ENCODE data around the gene KIAA0586.

Gene KIAA0586

DNA sequence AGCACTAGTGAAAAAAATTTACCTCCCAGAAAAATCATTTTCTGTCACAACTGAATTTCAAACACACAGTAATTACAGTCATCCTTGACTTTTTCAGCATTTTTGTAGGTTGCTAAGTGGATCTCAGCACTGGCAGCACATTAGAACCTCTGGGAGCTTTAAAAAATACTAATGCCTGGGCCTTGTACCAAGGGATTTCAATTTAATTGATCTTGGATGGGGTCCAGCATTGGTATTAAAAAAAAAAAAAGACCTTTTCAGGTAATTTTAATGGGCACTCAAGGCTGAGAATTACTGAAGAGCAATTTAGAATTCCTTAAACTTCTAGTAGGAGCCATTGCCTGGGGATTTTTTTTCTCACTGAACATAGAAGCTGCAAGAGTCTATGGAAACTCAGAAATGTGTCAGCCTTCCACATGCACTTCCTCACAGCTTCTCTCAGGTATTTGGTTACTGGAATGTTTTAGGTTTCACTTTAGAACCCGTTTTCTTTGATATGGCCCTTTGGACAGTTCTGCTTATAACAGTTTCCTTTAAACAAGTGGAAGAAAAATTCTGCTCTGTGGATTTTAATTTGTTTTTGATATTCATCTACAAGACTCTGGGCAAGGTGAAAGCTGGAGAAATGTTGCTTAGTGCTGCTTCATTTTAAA is 121.7 kb downstream of the KIAA0586 start:
- DNase-seq (ENCODE audit: low read depth) = no peak
- H3K27me3 ChIP-seq (replicated peaks; ENCODE audit: control insufficient read depth, insufficient read depth, low read length) = no peaks in the 10 kb centered on the region
- H3K9ac ChIP-seq (ENCODE audit: low read length) = no peak overlapping the region
- H3K4me1 ChIP-seq (ENCODE audit: control insufficient read depth, insufficient read depth, low read length) = no peaks in the 10 kb centered on the region
- no peaks in the 10 kb centered on the region for H3K9me3 ChIP-seq (ENCODE audit: control insufficient read depth, low read length)
- no peak overlapping the region for H3K4me3 ChIP-seq (ENCODE audit: low read length)
- no peaks in the 10 kb centered on the region for H3K36me3 ChIP-seq (ENCODE audit: control insufficient read depth, insufficient read depth, low read length, severe bottlenecking)

DNA sequence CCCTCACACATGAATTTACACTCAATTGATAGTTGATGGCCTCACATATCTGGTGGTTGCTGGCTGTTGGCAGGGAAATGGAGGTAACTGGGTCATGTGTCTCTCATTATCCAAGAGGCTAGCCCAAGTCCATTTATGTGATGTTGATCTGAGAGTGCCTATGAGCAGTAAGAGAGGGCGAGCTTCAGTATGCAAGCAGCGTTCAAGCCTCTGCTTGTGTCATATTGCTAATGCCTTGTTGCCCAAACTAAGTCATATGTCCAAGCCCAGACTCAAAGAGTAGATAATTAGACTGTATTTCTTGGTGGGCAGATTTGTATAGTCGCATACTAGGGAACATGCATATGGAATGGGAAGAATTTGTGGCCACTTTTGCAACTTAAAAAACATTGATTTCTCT is 126.4 kb downstream of the KIAA0586 start:
- no peaks in the 10 kb centered on the region for H3K4me1 ChIP-seq (ENCODE audit: control insufficient read depth, insufficient read depth, low read length)
- no peaks in the 10 kb centered on the region for H3K27me3 ChIP-seq (replicated peaks; ENCODE audit: control insufficient read depth, insufficient read depth, low read length)
- H3K9ac ChIP-seq (ENCODE audit: low read length) = no peak overlapping the region
- H3K9me3 ChIP-seq (ENCODE audit: control insufficient read depth, low read length) = no peaks in the 10 kb centered on the region
- H3K4me3 ChIP-seq (ENCODE audit: low read length) = no peak overlapping the region
- no peak for DNase-seq (ENCODE audit: low read depth)
- no peaks in the 10 kb centered on the region for H3K36me3 ChIP-seq (ENCODE audit: control insufficient read depth, insufficient read depth, low read length, severe bottlenecking)

DNA sequence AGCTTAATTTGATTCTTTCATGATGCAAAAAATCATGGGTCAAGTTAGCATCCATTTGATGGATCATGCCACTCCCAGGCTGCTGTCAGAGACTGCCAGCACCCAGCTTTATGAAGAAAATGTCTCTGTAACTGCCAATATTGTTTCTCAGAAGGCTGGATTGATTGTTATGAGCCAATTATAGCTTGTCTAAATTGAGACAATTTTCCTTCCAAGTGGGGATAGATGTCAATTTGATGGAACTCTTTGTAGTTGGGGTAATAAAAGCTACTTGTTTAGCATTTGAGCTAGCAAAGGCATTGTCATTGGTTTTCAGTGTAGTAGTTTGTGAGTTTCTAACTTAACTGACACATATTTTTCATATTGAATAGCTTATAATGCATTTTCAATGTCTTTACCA is 128.1 kb downstream of the KIAA0586 start:
- no peak for DNase-seq (ENCODE audit: low read depth)
- H3K9ac ChIP-seq (ENCODE audit: low read length) = no peak overlapping the region
- no peaks in the 10 kb centered on the region for H3K4me1 ChIP-seq (ENCODE audit: control insufficient read depth, insufficient read depth, low read length)
- H3K27me3 ChIP-seq (replicated peaks; ENCODE audit: control insufficient read depth, insufficient read depth, low read length) = no peaks in the 10 kb centered on the region
- H3K4me3 ChIP-seq (ENCODE audit: low read length) = no peak overlapping the region
- no peaks in the 10 kb centered on the region for H3K9me3 ChIP-seq (ENCODE audit: control insufficient read depth, low read length)
- no peaks in the 10 kb centered on the region for H3K36me3 ChIP-seq (ENCODE audit: control insufficient read depth, insufficient read depth, low read length, severe bottlenecking)

DNA sequence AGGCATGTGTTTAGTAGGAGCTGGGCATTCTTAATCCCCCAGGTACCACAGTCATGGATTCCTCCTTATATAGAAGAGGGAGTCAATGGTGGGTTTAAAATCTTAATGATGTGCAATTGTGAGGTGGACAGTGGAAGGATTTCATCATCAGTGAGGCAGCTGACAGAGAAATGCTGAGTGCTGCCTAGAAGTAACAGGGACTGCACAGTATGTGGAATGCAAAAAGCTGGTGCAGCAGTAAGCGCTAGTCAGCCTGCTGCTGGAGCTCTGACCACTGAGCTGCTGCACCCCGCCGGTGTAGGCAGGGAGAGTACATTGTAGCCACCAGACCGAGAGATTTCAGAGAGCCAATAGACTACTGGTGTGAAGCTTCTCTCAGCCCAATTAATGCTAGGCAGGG is 129.7 kb downstream of the KIAA0586 start:
- Histone ChIP-seq H3K4me3 (ENCODE audit: low read length) (no peak overlapping the region), H3K9ac (ENCODE audit: low read length) (no peak overlapping the region), H3K27me3 (replicated peaks; ENCODE audit: control insufficient read depth, insufficient read depth, low read length) (no peaks in the 10 kb centered on the region), H3K9me3 (ENCODE audit: control insufficient read depth, low read length) (no peaks in the 10 kb centered on the region), H3K4me1 (ENCODE audit: control insufficient read depth, insufficient read depth, low read length) (peaks cover 3% of the 10 kb centered on the region), H3K36me3 (ENCODE audit: control insufficient read depth, insufficient read depth, low read length, severe bottlenecking) (no peaks in the 10 kb centered on the region)
- DNase-seq (ENCODE audit: low read depth) = no peak

DNA sequence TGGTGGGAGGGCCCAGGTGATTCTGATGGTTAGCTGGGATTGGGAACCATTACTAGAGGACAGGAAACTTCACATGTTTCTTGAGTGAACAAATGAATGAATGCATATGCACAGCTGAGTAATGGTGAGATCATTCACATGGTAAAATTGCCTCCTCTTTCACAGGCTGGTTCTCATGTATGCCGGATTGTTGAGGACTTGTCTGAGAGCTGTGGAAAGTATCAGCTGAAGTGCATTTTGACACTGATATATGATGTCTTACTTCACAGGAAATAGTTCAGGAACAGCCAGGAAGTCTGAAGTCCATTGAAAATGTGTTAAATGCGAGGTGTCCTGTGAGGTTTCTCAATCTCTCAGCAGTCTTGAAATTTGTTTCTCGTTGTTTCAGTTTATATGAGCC is 132.7 kb downstream of the KIAA0586 start:
- peaks cover 3% of the 10 kb centered on the region for H3K4me1 ChIP-seq (ENCODE audit: control insufficient read depth, insufficient read depth, low read length)
- H3K9me3 ChIP-seq (ENCODE audit: control insufficient read depth, low read length) = no peaks in the 10 kb centered on the region
- no peak for DNase-seq (ENCODE audit: low read depth)
- H3K27me3 ChIP-seq (replicated peaks; ENCODE audit: control insufficient read depth, insufficient read depth, low read length) = no peaks in the 10 kb centered on the region
- no peak overlapping the region for H3K4me3 ChIP-seq (ENCODE audit: low read length)
- H3K9ac ChIP-seq (ENCODE audit: low read length) = no peak overlapping the region
- H3K36me3 ChIP-seq (ENCODE audit: control insufficient read depth, insufficient read depth, low read length, severe bottlenecking) = no peaks in the 10 kb centered on the region

DNA sequence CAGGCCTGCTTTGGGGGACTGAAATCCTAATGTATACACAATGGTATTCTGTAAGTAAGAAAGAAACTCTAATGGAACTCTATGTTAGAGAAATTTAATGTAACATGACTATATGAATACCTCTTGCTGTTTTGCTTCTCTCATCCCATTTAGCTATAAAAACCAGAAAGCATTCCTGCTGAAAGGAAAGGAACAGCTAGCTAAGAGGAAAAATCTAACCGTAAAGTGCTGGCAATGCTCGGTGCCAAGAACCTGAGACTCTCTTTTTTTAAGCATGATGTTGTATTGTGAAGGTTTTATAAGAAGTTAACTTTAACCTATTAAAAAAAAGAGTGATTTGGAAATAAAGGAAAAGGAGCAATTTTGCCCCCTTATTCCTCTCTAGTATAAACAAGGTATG is 134.6 kb downstream of the KIAA0586 start:
- Histone ChIP-seq H3K4me1 (ENCODE audit: control insufficient read depth, insufficient read depth, low read length) (peaks cover 3% of the 10 kb centered on the region), H3K9me3 (ENCODE audit: control insufficient read depth, low read length) (no peaks in the 10 kb centered on the region), H3K4me3 (ENCODE audit: low read length) (no peak overlapping the region), H3K36me3 (ENCODE audit: control insufficient read depth, insufficient read depth, low read length, severe bottlenecking) (no peaks in the 10 kb centered on the region), H3K27me3 (replicated peaks; ENCODE audit: control insufficient read depth, insufficient read depth, low read length) (no peaks in the 10 kb centered on the region), H3K9ac (ENCODE audit: low read length) (no peak overlapping the region)
- DNase-seq (ENCODE audit: low read depth) = no peak

DNA sequence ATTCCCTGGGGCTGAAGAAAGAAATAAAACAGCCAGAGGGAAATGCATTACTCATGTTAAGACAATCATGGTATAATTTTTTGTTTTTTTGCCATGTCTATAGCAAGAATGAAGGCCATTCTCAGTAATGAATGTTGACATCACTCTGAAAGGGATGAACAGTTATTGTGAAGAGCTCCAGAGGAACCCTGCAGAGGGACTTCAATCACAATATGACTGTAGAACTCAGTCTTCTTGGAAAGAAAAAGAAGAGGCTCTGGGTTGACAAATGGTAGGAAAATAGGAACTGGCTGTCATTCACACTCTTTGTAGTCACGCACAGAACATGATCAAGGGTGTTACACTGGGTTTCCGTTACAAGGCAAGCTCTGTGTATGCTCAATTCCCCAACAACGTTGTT is 136.5 kb downstream of the KIAA0586 start:
- Histone ChIP-seq H3K27me3 (replicated peaks; ENCODE audit: control insufficient read depth, insufficient read depth, low read length) (no peaks in the 10 kb centered on the region), H3K9me3 (ENCODE audit: control insufficient read depth, low read length) (no peaks in the 10 kb centered on the region), H3K9ac (ENCODE audit: low read length) (no peak overlapping the region), H3K4me3 (ENCODE audit: low read length) (no peak overlapping the region), H3K36me3 (ENCODE audit: control insufficient read depth, insufficient read depth, low read length, severe bottlenecking) (no peaks in the 10 kb centered on the region), H3K4me1 (ENCODE audit: control insufficient read depth, insufficient read depth, low read length) (peaks cover 3% of the 10 kb centered on the region)
- no peak for DNase-seq (ENCODE audit: low read depth)

DNA sequence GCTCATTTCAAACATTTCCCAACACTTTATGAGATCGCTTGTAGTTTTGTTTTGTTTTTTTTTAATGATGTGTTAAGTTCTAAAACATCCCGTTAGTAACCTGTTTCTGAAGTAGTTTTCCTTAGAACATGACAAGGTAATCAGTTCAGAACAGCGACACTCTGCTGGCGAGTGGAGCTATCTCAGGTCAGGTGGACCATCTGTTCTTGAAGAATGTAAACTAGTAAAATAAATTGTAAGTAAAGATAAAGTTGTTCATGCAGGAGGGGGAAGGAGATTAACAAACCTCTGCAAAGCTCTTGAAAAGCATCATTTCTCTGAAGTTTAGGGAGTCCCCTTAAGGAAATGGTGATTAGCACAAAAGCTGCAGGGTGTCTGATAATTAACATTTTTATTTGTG is 138.3 kb downstream of the KIAA0586 start:
- Histone ChIP-seq H3K36me3 (ENCODE audit: control insufficient read depth, insufficient read depth, low read length, severe bottlenecking) (no peaks in the 10 kb centered on the region), H3K4me3 (ENCODE audit: low read length) (no peak overlapping the region), H3K9me3 (ENCODE audit: control insufficient read depth, low read length) (no peaks in the 10 kb centered on the region), H3K9ac (ENCODE audit: low read length) (no peak overlapping the region), H3K27me3 (replicated peaks; ENCODE audit: control insufficient read depth, insufficient read depth, low read length) (no peaks in the 10 kb centered on the region), H3K4me1 (ENCODE audit: control insufficient read depth, insufficient read depth, low read length) (peaks cover 2% of the 10 kb centered on the region)
- DNase-seq (ENCODE audit: low read depth) = no peak

DNA sequence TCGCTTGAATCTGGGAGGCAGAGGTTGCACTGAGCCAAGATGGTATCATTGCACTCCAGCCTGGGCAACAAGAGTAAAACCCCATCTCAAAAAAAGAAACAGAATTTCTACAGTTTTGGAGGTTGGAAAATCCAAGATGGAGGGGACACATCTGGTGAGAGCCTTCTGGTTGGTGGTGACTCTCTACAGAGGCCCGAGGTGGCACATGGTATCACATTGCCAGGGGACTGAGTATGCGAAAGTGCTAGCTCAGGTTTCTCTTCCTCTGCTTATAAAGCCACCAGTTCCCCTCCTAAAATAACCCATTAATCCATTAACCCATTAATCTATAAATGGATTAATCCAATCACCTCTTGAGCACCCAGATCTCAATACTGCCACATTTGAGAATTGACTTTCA is 139.5 kb downstream of the KIAA0586 start:
- H3K4me1 ChIP-seq (ENCODE audit: control insufficient read depth, insufficient read depth, low read length) = no peaks in the 10 kb centered on the region
- H3K27me3 ChIP-seq (replicated peaks; ENCODE audit: control insufficient read depth, insufficient read depth, low read length) = no peaks in the 10 kb centered on the region
- no peaks in the 10 kb centered on the region for H3K9me3 ChIP-seq (ENCODE audit: control insufficient read depth, low read length)
- H3K4me3 ChIP-seq (ENCODE audit: low read length) = no peak overlapping the region
- no peaks in the 10 kb centered on the region for H3K36me3 ChIP-seq (ENCODE audit: control insufficient read depth, insufficient read depth, low read length, severe bottlenecking)
- DNase-seq (ENCODE audit: low read depth) = no peak
- H3K9ac ChIP-seq (ENCODE audit: low read length) = no peak overlapping the region

DNA sequence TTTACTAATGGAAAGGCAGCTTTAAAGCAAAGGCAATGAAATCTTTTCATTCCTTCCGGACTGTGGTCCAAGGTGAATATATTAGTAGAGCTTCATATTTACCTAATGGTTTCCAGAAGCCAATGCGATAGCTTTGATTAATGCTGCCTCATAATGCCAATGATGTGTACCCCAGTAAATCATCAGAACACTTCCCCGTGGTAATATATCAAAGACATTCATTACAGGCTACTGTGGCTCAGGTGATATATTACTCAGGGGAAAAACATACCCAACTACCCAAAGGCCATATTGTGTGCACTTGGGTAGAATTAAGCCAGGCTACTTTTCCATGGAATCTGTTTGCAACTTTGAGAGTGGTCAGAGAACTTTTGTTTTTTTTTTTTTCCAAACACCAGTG is 140.8 kb downstream of the KIAA0586 start:
- H3K4me1 ChIP-seq (ENCODE audit: control insufficient read depth, insufficient read depth, low read length) = no peaks in the 10 kb centered on the region
- H3K9me3 ChIP-seq (ENCODE audit: control insufficient read depth, low read length) = no peaks in the 10 kb centered on the region
- H3K4me3 ChIP-seq (ENCODE audit: low read length) = no peak overlapping the region
- H3K27me3 ChIP-seq (replicated peaks; ENCODE audit: control insufficient read depth, insufficient read depth, low read length) = peaks cover 1% of the 10 kb centered on the region
- no peak for DNase-seq (ENCODE audit: low read depth)
- no peaks in the 10 kb centered on the region for H3K36me3 ChIP-seq (ENCODE audit: control insufficient read depth, insufficient read depth, low read length, severe bottlenecking)
- H3K9ac ChIP-seq (ENCODE audit: low read length) = no peak overlapping the region

DNA sequence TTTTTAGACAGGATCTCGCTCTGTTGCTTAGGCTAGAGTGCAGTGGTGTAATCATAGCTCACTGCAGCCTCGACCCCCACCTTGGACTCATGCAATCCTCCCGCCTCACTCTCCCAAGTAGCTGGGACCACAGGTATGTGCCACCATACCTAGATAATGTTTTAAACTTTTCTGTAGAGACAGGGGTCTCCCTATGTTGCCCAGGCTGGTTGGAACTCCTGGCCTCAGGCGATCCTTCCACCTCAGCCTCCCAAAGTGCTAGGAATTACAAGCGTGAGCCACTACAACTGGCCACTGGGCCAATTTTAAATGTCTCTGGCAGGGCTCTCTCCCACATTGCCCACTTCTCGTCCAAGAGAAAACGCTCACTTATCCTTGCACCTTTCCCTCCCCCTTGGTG is 143.7 kb downstream of the KIAA0586 start:
- no peaks in the 10 kb centered on the region for H3K36me3 ChIP-seq (ENCODE audit: control insufficient read depth, insufficient read depth, low read length, severe bottlenecking)
- no peak overlapping the region for H3K9ac ChIP-seq (ENCODE audit: low read length)
- H3K27me3 ChIP-seq (replicated peaks; ENCODE audit: control insufficient read depth, insufficient read depth, low read length) = peaks cover 3% of the 10 kb centered on the region
- DNase-seq (ENCODE audit: low read depth) = no peak
- no peaks in the 10 kb centered on the region for H3K4me1 ChIP-seq (ENCODE audit: control insufficient read depth, insufficient read depth, low read length)
- no peak overlapping the region for H3K4me3 ChIP-seq (ENCODE audit: low read length)
- H3K9me3 ChIP-seq (ENCODE audit: control insufficient read depth, low read length) = no peaks in the 10 kb centered on the region

DNA sequence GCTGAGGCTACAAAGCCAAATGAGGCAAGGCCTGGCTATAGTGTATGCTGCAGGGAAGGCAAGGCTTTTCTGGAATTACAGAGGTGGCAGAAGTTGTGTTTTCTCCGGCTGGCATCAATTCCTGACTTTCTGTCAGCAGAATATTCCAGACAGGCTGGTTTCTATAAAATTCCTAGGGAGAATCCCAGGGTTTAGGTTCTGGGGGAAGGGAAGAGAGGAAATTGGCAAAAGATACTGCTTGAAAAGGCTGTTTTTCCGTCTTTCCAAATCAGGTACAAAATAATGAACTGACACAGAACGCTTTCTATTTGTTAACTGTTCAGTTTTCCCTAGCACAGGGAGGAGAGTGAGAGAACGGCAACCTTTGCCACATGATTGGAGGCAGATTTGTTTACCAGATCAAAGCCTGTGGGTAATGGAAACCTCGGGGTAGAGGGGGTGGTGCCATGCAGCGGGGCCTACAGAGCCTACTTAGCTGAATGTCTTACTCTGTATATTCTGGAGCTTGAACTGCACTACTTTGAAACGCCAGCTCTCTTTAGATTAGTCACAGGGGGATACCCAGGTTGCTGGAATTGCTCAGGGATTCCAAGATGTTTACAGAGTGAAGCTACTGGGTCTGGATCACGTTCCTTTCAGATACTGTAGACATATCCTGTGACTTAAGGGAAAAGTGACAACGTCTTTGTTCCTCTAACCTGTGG is 144.4 kb downstream of the KIAA0586 start:
- peak; percentile 64 for DNase-seq (ENCODE audit: low read depth)
- no peaks in the 10 kb centered on the region for H3K36me3 ChIP-seq (ENCODE audit: control insufficient read depth, insufficient read depth, low read length, severe bottlenecking)
- no peaks in the 10 kb centered on the region for H3K9me3 ChIP-seq (ENCODE audit: control insufficient read depth, low read length)
- no peaks in the 10 kb centered on the region for H3K4me1 ChIP-seq (ENCODE audit: control insufficient read depth, insufficient read depth, low read length)
- H3K9ac ChIP-seq (ENCODE audit: low read length) = no peak overlapping the region
- peaks cover 3% of the 10 kb centered on the region for H3K27me3 ChIP-seq (replicated peaks; ENCODE audit: control insufficient read depth, insufficient read depth, low read length)
- H3K4me3 ChIP-seq (ENCODE audit: low read length) = no peak overlapping the region
